Activated CD4-positive, alpha-beta T cell treated with anti-CD3 and anti-CD28 coated beads, Interleukin-2, amount 10 ng/mL, durations not matched to agents 24 days and 14 days (primary cell): Measurements from ENCODE around the gene SLC25A27. TPM values are rescaled to one million over a fixed set of nuclear protein-coding genes. Genes with fewer than 3 reads are reported as not detected.
A peak's percentile ranks its signal among the peaks of the same experiment; 100 is the strongest.

Experiments
- DNase-seq: peaks from one replicate; pipeline ENCODE4 v3.0.0; 2022
- H3K27ac Mint-ChIP-seq: one replicate; pipeline ENCODE4 v1.8.0; 2022; ENCODE audit warnings: mild to moderate bottlenecking, mixed read lengths
- H3K27me3 Mint-ChIP-seq: one replicate; pipeline ENCODE4 v1.8.0; 2022; ENCODE audit warnings: mixed read lengths
- H3K36me3 Mint-ChIP-seq: one replicate; pipeline ENCODE4 v1.8.0; 2022; ENCODE audit warnings: low read depth, mild to moderate bottlenecking, mixed read lengths
- H3K4me1 Mint-ChIP-seq: one replicate; pipeline ENCODE4 v1.8.0; 2021; ENCODE audit warnings: mixed read lengths
- H3K4me3 Mint-ChIP-seq: one replicate; pipeline ENCODE4 v1.8.0; 2022; ENCODE audit warnings: mild to moderate bottlenecking, moderate library complexity, mixed read lengths
- H3K9me3 Mint-ChIP-seq: one replicate; pipeline ENCODE4 v1.8.0; 2021; ENCODE audit warnings: mixed read lengths
- intact Hi-C: fragments of 100-400 bp; cut with micrococcal nuclease; formaldehyde crosslinking; loops from one replicate; pipeline ENCODE4 v1.15.1; 2023
- total RNA-seq: library from RNA; stranded (reverse); gene quantifications from 2 replicates; pipeline ENCODE4 v1.2.3, GENCODE V29; 2022

Gene SLC25A27, protein sequence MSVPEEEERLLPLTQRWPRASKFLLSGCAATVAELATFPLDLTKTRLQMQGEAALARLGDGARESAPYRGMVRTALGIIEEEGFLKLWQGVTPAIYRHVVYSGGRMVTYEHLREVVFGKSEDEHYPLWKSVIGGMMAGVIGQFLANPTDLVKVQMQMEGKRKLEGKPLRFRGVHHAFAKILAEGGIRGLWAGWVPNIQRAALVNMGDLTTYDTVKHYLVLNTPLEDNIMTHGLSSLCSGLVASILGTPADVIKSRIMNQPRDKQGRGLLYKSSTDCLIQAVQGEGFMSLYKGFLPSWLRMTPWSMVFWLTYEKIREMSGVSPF
- total RNA-seq: 0.07 and 0.28 TPM in 2 replicates

DNA sequence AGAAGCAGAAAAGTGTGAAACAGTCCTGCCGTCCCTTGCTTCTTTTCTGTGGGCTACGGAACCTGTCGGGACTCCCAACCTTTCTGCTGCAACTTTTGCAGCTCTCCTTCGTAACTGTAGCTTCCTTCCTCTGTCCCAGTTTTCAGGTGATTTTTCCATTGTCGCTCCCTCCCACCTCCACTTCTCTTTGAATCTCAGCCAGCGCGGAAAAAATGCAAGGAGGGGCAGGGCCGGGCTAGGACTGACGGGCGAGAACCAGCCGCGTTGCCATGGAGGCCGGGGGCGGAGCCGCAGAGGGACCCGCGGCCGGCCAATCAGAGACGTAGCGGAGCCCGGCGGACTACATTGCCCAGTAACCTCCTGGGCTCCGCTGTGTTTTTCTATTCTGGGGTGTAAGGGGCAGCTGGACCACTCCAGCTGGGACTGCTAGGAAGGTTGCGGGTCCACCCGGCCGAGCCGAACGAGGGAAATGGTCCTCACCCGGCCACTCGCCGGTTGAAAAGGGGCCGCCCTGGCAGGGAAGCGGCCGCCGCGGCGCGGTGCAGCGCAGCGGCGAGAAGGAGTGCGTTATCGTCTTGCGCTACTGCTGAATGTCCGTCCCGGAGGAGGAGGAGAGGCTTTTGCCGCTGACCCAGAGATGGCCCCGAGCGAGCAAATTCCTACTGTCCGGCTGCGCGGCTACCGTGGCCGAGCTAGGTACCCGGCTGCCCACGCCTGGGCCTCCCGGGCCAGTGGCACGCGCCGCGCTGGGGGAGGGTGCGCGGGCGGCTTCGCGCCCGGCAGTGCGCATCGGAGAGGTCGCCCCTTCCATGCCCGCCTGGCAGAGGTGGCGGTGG, at the start of gene SLC25A27, which contains the start of gene CYP39A1:
SLC25A27 (plus strand) TSS at position 373 of the 836 bp plus-strand sequence; CDS start at position 591, 218 bp downstream.
CYP39A1 (minus strand) TSS at position 216 of the 836 bp plus-strand sequence. CDS start 236 bp downstream, outside the sequence.
- Mint-ChIP-seq H3K27ac (peak within 1 kb of the TSS; percentile 42), H3K9me3 (no peaks in the 10 kb centered on the region), H3K27me3 (peaks cover 46% of the 10 kb centered on the region), H3K4me3 (peak within 1 kb of the TSS; percentile 89), H3K4me1 (peaks cover 13% of the 10 kb centered on the region), H3K36me3 (no peaks in the 10 kb centered on the region)
- DNase-seq: peak; percentile 95
- intact Hi-C loops: no loop called here

- H3K9me3 Mint-ChIP-seq: no peaks in the 10 kb centered on the region
- H3K36me3 Mint-ChIP-seq: no peaks in the 10 kb centered on the region
- no peak overlapping the region for H3K27ac Mint-ChIP-seq
- peaks cover 6% of the 10 kb centered on the region for H3K27me3 Mint-ChIP-seq
- H3K4me1 Mint-ChIP-seq: no peaks in the 10 kb centered on the region
- DNase-seq: no peak
- H3K4me3 Mint-ChIP-seq: no peak overlapping the region
- intact Hi-C loops: no loop called here
Observed at GRCh38 chr6:46605091-46605797, 47.5 kb upstream of the SLC25A27 start.

GRCh38 chr6:46606338-46606737, 46.4 kb upstream of the SLC25A27 start:
- Mint-ChIP-seq H3K9me3 (no peaks in the 10 kb centered on the region), H3K27me3 (peaks cover 6% of the 10 kb centered on the region), H3K27ac (no peak overlapping the region), H3K36me3 (no peaks in the 10 kb centered on the region), H3K4me3 (no peak overlapping the region), H3K4me1 (no peaks in the 10 kb centered on the region)
- intact Hi-C loops: no loop called here
- no peak for DNase-seq

- intact Hi-C loops: no loop called here
- Mint-ChIP-seq H3K27ac (no peak overlapping the region), H3K36me3 (no peaks in the 10 kb centered on the region), H3K9me3 (no peaks in the 10 kb centered on the region), H3K4me3 (no peak overlapping the region), H3K4me1 (no peaks in the 10 kb centered on the region), H3K27me3 (peaks cover 5% of the 10 kb centered on the region)
- DNase-seq: no peak
Observed at GRCh38 chr6:46610862-46611553, 41.8 kb upstream of the SLC25A27 start.

- no peak overlapping the region for H3K27ac Mint-ChIP-seq
- no peaks in the 10 kb centered on the region for H3K36me3 Mint-ChIP-seq
Observed at GRCh38 chr6:46612645-46613044, 40.1 kb upstream of the SLC25A27 start.

DNA sequence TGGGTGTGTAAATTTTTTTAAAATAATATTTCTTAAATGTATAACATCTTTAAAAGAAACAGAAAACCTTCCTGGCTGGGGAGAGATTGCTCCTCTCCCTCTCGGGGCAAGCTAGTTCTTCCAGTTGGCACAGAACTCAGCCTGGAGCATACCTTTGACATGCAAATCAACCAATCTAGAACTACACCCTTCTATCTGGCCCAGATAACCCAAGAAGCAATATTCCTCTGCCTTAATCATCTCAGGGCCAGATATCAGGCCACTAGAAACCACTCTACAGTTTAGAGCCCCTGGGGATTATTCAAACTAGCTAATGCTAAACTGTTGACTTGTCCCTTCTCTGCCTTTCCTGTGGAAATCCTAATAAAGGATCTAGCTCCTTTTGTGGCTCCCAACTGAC, 34.0 kb upstream of the SLC25A27 start:
- intact Hi-C loops: no loop called here
- Mint-ChIP-seq H3K4me3 (no peak overlapping the region), H3K9me3 (no peaks in the 10 kb centered on the region), H3K36me3 (no peaks in the 10 kb centered on the region), H3K27me3 (peaks cover 23% of the 10 kb centered on the region), H3K27ac (no peak overlapping the region), H3K4me1 (no peaks in the 10 kb centered on the region)
- no peak for DNase-seq

More at GRCh38 chr6:46612645-46613044, 40.1 kb upstream of the SLC25A27 start:
- H3K9me3 Mint-ChIP-seq: no peaks in the 10 kb centered on the region
- intact Hi-C loops: no loop called here
- H3K27me3 Mint-ChIP-seq: peaks cover 6% of the 10 kb centered on the region
- no peak overlapping the region for H3K4me3 Mint-ChIP-seq
- H3K4me1 Mint-ChIP-seq: no peaks in the 10 kb centered on the region
- no peak for DNase-seq

GRCh38 chr6:46626228-46626909, 26.4 kb upstream of the SLC25A27 start:
- Mint-ChIP-seq H3K27ac (no peak overlapping the region), H3K4me1 (peaks cover 3% of the 10 kb centered on the region), H3K9me3 (no peaks in the 10 kb centered on the region), H3K36me3 (no peaks in the 10 kb centered on the region), H3K27me3 (peaks cover 29% of the 10 kb centered on the region), H3K4me3 (no peak overlapping the region)
- intact Hi-C loops: loop anchor here (1.0 to 5.0 kb wide), 3 partner anchors 405 to 694 kb away; no protein-coding TSS in a partner anchor
- DNase-seq: no peak

GRCh38 chr6:46626976-46627375, 25.8 kb upstream of the SLC25A27 start:
- intact Hi-C loops: loop anchor here (1.0 to 5.0 kb wide), 3 partner anchors 406 to 695 kb away; no protein-coding TSS in a partner anchor
- Mint-ChIP-seq H3K9me3 (no peaks in the 10 kb centered on the region), H3K4me3 (no peak overlapping the region), H3K4me1 (peaks cover 3% of the 10 kb centered on the region), H3K27me3 (peaks cover 32% of the 10 kb centered on the region), H3K27ac (no peak overlapping the region), H3K36me3 (no peaks in the 10 kb centered on the region)
- DNase-seq: no peak

DNA sequence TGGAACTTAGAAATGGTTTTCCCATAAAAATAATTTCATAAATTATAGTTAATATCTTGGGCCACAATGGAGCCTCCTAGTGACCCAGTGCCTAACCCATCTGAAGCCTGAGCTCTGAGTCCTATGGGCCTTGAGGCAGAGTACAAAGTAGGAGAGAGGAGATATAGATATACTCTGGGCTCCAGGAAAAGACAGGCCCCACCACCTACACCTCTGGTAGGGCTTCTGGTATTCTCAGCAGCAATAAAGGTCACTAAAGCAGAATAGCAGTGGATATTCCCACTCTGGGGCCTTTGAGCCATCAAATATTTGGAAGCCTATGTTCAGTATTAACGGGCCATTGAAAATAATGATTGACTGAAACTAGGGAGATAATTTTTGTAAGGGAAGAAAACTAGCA, 24.3 kb upstream of the SLC25A27 start:
- H3K36me3 Mint-ChIP-seq: no peaks in the 10 kb centered on the region
- peaks cover 3% of the 10 kb centered on the region for H3K4me1 Mint-ChIP-seq
- DNase-seq: no peak
- no peak overlapping the region for H3K4me3 Mint-ChIP-seq
- peaks cover 29% of the 10 kb centered on the region for H3K27me3 Mint-ChIP-seq
- H3K9me3 Mint-ChIP-seq: no peaks in the 10 kb centered on the region
- intact Hi-C loops: loop anchor here (5.0 kb wide), 1 partner anchor 696 kb away; no protein-coding TSS in a partner anchor
- H3K27ac Mint-ChIP-seq: no peak overlapping the region

- intact Hi-C loops: loop anchor here (5.0 kb wide), 1 partner anchor 697 kb away; no protein-coding TSS in a partner anchor
- Mint-ChIP-seq H3K9me3 (no peaks in the 10 kb centered on the region), H3K4me3 (no peak overlapping the region), H3K27me3 (peaks cover 26% of the 10 kb centered on the region), H3K4me1 (peaks cover 3% of the 10 kb centered on the region), H3K36me3 (no peaks in the 10 kb centered on the region), H3K27ac (no peak overlapping the region)
- no peak for DNase-seq
Observed at GRCh38 chr6:46628976-46629375, 23.8 kb upstream of the SLC25A27 start.

GRCh38 chr6:46629691-46630090, 23.1 kb upstream of the SLC25A27 start:
- intact Hi-C loops: loop anchor here (5.0 kb wide), 1 partner anchor 697 kb away; no protein-coding TSS in a partner anchor
- peaks cover 23% of the 10 kb centered on the region for H3K27me3 Mint-ChIP-seq
- no peak overlapping the region for H3K27ac Mint-ChIP-seq
- no peaks in the 10 kb centered on the region for H3K36me3 Mint-ChIP-seq
- H3K9me3 Mint-ChIP-seq: no peaks in the 10 kb centered on the region
- no peak overlapping the region for H3K4me3 Mint-ChIP-seq
- no peak for DNase-seq
- peaks cover 3% of the 10 kb centered on the region for H3K4me1 Mint-ChIP-seq

- Mint-ChIP-seq H3K27ac (no peak overlapping the region), H3K4me3 (no peak overlapping the region), H3K4me1 (no peaks in the 10 kb centered on the region), H3K9me3 (no peaks in the 10 kb centered on the region), H3K27me3 (peaks cover 17% of the 10 kb centered on the region), H3K36me3 (no peaks in the 10 kb centered on the region)
- no peak for DNase-seq
- intact Hi-C loops: no loop called here
Observed at GRCh38 chr6:46632053-46632452, 20.7 kb upstream of the SLC25A27 start.
